A549 (cell line): ENCODE results near the gene RFTN2. TPM values are rescaled to one million over a fixed set of nuclear protein-coding genes. Genes with fewer than 3 reads are reported as not detected.
A peak's percentile ranks its signal among the peaks of the same experiment; 100 is the strongest.
"Not testable (repeated sequence)": the region's sequence is repeated elsewhere in the genome, so short reads cannot be mapped to it uniquely, and the experiment has no call there.

Source experiments
- ATAC-seq, 2 experiments: fragments of 200-7000 bp in 1 of 2; fragments of >200 bp in 1 of 2; cut with Nextera tagmentation in 1 of 2; cut with Tn5 transposase in 1 of 2; 3 replicates each; pipeline versions ENCODE4 v1.8.0 to v1.9.1; 2018 to 2020; ENCODE audit warnings: mild to moderate bottlenecking in 1 of 2, moderate library complexity in 1 of 2
- CTCF ChIA-PET: fragments of 300-600 bp; sonication (Branson Sonifier 250); formaldehyde crosslinking; extraction: SDS; loops from one replicate; lab custom pipeline; 2021; ENCODE audit warnings: antibody characterized with exemption, inconsistent platforms; lab: Yijun Ruan, JAX
- POLR2A ChIA-PET: fragments of 350-600 bp; formaldehyde crosslinking; extraction: SDS; loops from one replicate; lab custom pipeline; 2021; ENCODE audit warnings: antibody characterized with exemption, inconsistent platforms; lab: Yijun Ruan, JAX
- DNase-seq, 2 experiments: peaks; one replicate each; pipeline versions ENCODE4 v3.0.0 to v3.0.0-alpha.2; 2011 to 2016; ENCODE audit warnings: low read depth in 1 of 2, low spot score in 1 of 2
- FAIRE-seq: peaks from 2 replicates; lab custom pipeline; 2011; peaks lifted over from hg19 to GRCh38; lab: Jason Lieb, UNC
- H3K27ac ChIP-seq, 2 experiments: fragments of >200 bp; sonication (Bioruptor Twin); formaldehyde crosslinking; 3 replicates each; pipeline ENCODE4 v1.5.1; 2016 to 2017
- H3K4me1 ChIP-seq: fragments of >200 bp; sonication (Bioruptor Twin); formaldehyde crosslinking; 3 replicates; pipeline ENCODE4 v1.6.1; 2016
- H3K4me2 ChIP-seq: fragments of >200 bp; sonication (Bioruptor Twin); formaldehyde crosslinking; 3 replicates; pipeline ENCODE4 v1.6.1; 2016
- H3K4me3 ChIP-seq: fragments of >200 bp; sonication (Bioruptor Twin); formaldehyde crosslinking; 3 replicates; pipeline ENCODE4 v1.5.1; 2016
- H3K9me3 ChIP-seq: fragments of >200 bp; sonication (Bioruptor Twin); formaldehyde crosslinking; 3 replicates; pipeline ENCODE4 v1.6.1; 2016
- EHF ChIP-seq: fragments of 250-450 bp; sonication (Bioruptor Pico); IDR thresholded peaks from 2 replicates; pipeline ENCODE4 v1.5.0; 2020; ENCODE audit warnings: mild to moderate bottlenecking
- FOSL2 ChIP-seq, 2 experiments: fragments of 450-650 bp in 1 of 2; fragments of >200 bp in 1 of 2; sonication (Bioruptor Twin) in 1 of 2; formaldehyde crosslinking; IDR thresholded peaks; 2 replicates each; pipeline versions ENCODE4 v1.5.0 to v1.6.1; 2016 to 2020; ENCODE audit warnings: mild to moderate bottlenecking in 1 of 2, moderate library complexity in 1 of 2
- JUN ChIP-seq, 2 experiments: fragments of >200 bp; sonication (Bioruptor Twin); formaldehyde crosslinking; IDR thresholded peaks; 2 replicates in 1 of 2; 3 replicates in 1 of 2; pipeline ENCODE4 v1.6.1; 2016 to 2017
- KDM5A ChIP-seq: fragments of 200-600 bp; sonication (generic); IDR thresholded peaks from 2 replicates; pipeline ENCODE4 v1.6.1; 2016; ENCODE audit warnings: antibody characterized with exemption, mild to moderate bottlenecking
- NFE2L2 ChIP-seq: fragments of 150-350 bp; conservative IDR thresholded peaks from 2 replicates; pipeline ENCODE4 v1.6.1; 2014; ENCODE audit warnings: low read length
- POLR2AphosphoS2 ChIP-seq: conservative IDR thresholded peaks from 2 replicates; pipeline ENCODE4 v1.6.1; 2012; ENCODE audit warnings: low read length, improper control_type of control experiment, inconsistent platforms
- RAD21 ChIP-seq, 2 experiments: fragments of >200 bp in 1 of 2; sonication (Bioruptor Twin) in 1 of 2; formaldehyde crosslinking in 1 of 2; IDR thresholded peaks in 1 of 2; conservative IDR thresholded peaks in 1 of 2; 2 replicates in 1 of 2; 3 replicates in 1 of 2; pipeline ENCODE4 v1.6.1; 2012 to 2018; ENCODE audit warnings: inconsistent platforms in 1 of 2
- SMC3 ChIP-seq: fragments of >200 bp; sonication (Bioruptor Twin); formaldehyde crosslinking; IDR thresholded peaks from 3 replicates; pipeline ENCODE4 v1.6.1; 2018; ENCODE audit warnings: inconsistent platforms
- WGBS: methylation state at CpG from one replicate; pipeline ENCODE4 v1.1.6; 2017; ENCODE audit errors: missing lambda C conversion rate; 5-methylcytosine and 5-hydroxymethylcytosine counted together
- polyA plus RNA-seq, 4 experiments: library from polyadenylated mRNA; depleted of rRNA in 3 of 4; stranded (reverse); fragments of >200 nt; fragmentation: RNase III in 1 of 4; extraction: RNeasy Plus Mini Kit Qiagen cat#74134 plus additional on column Dnase treatment in 1 of 4; gene quantifications; 2 replicates in 3 of 4; 3 replicates in 1 of 4; pipeline ENCODE4 v1.2.3, GENCODE V29; 2011 to 2017
- TF ChIP-seq, protein P1 (sequence below): fragments of 200-600 bp; sonication (generic); IDR thresholded peaks from 2 replicates; pipeline ENCODE4 v1.6.1; 2016; ENCODE audit warnings: antibody characterized with exemption, mild to moderate bottlenecking, moderate library complexity
- TF ChIP-seq, protein P2 (sequence below): IDR thresholded peaks from 2 replicates; pipeline ENCODE4 v1.6.1; 2012
- TF ChIP-seq, protein P3 (sequence below): fragments of >200 bp; sonication (Bioruptor Twin); formaldehyde crosslinking; IDR thresholded peaks from 3 replicates; pipeline ENCODE4 v1.5.1; 2016

RFTN2 gene
- polyA plus RNA-seq, 2 of the 4 experiments (the other 2 are of a cell fraction), result 0.03 to 0.17 TPM

DNA sequence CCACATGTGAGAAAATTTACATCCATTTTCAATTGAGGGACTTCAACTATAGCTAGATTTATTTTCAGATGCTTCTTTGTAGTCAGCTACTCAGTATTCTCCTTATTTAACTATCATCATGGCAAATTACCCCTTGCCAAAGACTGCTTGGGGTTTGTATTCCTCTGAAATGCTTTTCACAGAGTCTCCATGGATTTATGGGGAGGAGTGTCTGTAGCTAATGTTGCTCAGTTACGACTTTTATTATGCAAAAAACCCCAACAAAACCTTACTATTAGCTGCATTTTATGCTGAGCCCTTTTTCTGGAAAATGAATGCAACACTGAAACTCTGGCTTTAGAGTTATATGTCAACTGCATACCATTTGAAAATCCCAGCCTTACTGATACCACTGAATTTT lies 78.6 kb downstream of the RFTN2 start (continued):
- TF ChIP-seq FOSL2 (IDR thresholded peaks at IDR 0.05) (no peak), FOSL2 (CRISPR knock-in tag; IDR thresholded peaks at IDR 0.05) (no peak), EHF (CRISPR knock-in tag) (no peak), NFE2L2 (no peak), KDM5A (no peak)
- TF ChIP-seq, protein P1, sequence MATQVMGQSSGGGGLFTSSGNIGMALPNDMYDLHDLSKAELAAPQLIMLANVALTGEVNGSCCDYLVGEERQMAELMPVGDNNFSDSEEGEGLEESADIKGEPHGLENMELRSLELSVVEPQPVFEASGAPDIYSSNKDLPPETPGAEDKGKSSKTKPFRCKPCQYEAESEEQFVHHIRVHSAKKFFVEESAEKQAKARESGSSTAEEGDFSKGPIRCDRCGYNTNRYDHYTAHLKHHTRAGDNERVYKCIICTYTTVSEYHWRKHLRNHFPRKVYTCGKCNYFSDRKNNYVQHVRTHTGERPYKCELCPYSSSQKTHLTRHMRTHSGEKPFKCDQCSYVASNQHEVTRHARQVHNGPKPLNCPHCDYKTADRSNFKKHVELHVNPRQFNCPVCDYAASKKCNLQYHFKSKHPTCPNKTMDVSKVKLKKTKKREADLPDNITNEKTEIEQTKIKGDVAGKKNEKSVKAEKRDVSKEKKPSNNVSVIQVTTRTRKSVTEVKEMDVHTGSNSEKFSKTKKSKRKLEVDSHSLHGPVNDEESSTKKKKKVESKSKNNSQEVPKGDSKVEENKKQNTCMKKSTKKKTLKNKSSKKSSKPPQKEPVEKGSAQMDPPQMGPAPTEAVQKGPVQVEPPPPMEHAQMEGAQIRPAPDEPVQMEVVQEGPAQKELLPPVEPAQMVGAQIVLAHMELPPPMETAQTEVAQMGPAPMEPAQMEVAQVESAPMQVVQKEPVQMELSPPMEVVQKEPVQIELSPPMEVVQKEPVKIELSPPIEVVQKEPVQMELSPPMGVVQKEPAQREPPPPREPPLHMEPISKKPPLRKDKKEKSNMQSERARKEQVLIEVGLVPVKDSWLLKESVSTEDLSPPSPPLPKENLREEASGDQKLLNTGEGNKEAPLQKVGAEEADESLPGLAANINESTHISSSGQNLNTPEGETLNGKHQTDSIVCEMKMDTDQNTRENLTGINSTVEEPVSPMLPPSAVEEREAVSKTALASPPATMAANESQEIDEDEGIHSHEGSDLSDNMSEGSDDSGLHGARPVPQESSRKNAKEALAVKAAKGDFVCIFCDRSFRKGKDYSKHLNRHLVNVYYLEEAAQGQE, result no peak
- TF ChIP-seq, protein P2, sequence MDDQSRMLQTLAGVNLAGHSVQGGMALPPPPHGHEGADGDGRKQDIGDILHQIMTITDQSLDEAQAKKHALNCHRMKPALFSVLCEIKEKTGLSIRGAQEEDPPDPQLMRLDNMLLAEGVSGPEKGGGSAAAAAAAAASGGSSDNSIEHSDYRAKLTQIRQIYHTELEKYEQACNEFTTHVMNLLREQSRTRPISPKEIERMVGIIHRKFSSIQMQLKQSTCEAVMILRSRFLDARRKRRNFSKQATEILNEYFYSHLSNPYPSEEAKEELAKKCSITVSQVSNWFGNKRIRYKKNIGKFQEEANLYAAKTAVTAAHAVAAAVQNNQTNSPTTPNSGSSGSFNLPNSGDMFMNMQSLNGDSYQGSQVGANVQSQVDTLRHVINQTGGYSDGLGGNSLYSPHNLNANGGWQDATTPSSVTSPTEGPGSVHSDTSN, result no peak

DNA sequence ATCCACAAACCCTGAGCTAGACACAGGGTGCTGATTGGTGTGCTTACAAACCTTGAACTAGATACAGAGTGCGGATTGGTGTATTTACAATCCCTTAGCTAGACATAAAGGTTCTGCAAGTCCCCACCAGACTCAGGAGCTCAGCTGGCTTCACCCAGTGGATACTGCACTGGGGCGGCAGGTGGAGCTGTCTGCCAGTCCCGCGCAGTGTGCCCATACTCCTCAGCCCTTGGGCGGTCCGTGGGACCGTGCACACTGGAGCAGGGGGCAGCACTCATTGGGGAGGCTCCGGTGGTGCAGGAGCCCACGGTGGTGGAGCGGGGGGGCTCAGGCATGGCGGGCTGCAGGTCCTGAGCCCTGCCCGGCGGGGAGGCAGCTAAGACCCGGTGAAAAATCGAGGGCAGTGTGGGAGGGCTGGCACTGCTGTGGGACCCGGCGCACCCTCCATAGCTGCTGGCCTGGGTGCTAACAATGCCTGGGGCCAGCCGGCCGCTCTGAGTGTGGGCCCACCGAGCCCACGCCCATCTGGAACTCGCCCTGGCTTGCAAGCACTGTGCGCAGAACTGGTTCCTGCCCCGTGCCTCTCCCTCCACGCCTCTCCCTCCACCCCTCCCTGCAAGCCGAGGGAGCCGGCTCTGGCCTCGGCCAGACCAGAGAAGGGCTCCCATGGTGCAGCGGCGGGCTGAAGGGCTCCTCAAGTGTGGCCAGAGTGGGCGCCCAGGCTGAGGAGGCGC lies 83.9 kb downstream of the RFTN2 start:
- CTCF ChIA-PET, result interaction anchor here (0.7 to 3.5 kb wide), 4 partner anchors 9 to 187 kb away, joined by 3 to 15 read pairs (median 7); no protein-coding TSS in a partner anchor
- no peak for FAIRE-seq

DNA sequence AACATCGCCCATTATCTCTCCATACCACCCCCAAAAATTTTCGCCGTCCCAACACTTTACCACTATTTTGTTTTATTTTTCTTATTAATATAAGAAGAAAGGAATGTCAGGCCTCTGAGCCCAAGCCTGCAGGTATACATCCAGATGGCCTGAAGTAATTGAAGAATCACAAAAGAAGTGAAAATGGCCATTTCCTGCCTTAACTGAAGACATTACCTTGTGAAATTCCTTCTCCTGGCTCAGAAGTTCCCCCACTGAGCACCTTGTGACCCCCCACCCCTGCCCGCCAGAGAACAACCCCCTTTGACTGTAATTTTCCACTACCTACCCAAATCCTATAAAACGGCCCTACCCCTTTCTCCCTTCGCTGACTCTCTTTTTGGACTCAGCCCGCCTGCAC lies 88.1 kb downstream of the RFTN2 start:
- not testable (repeated sequence) for FAIRE-seq

More for the DNA sequence above, 83.9 kb downstream of the RFTN2 start:
- TF ChIP-seq POLR2AphosphoS2, result no peak
- TF ChIP-seq RAD21 (conservative IDR thresholded peaks at IDR 0.05 in 1 of 2, IDR thresholded peaks at IDR 0.05 in 1 of 2), result peak; percentile 46 to 51; a peak in 4 of 5 replicates
- TF ChIP-seq SMC3, result peak; percentile 42
- TF ChIP-seq, protein P3, sequence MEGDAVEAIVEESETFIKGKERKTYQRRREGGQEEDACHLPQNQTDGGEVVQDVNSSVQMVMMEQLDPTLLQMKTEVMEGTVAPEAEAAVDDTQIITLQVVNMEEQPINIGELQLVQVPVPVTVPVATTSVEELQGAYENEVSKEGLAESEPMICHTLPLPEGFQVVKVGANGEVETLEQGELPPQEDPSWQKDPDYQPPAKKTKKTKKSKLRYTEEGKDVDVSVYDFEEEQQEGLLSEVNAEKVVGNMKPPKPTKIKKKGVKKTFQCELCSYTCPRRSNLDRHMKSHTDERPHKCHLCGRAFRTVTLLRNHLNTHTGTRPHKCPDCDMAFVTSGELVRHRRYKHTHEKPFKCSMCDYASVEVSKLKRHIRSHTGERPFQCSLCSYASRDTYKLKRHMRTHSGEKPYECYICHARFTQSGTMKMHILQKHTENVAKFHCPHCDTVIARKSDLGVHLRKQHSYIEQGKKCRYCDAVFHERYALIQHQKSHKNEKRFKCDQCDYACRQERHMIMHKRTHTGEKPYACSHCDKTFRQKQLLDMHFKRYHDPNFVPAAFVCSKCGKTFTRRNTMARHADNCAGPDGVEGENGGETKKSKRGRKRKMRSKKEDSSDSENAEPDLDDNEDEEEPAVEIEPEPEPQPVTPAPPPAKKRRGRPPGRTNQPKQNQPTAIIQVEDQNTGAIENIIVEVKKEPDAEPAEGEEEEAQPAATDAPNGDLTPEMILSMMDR, result peak; percentile 35
- TF ChIP-seq JUN (IDR thresholded peaks at IDR 0.05), result no peak
- no peaks in the 10 kb centered on the region for H3K9me3 ChIP-seq
- DNase-seq (peak in 1 of 2 experiments; percentile 69), ATAC-seq (peak; percentile 98 to 100)
- peak overlapping the region; percentile 44 for H3K4me3 ChIP-seq
- H3K4me1 ChIP-seq, result peaks cover 4% of the 10 kb centered on the region; the same call in 1 of the 3 replicates
- H3K27ac ChIP-seq, result peak overlapping the region; percentile 54 to 80
- peak overlapping the region; percentile 70 for H3K4me2 ChIP-seq
- POLR2A ChIA-PET, result no interaction called here
- 71% methylated on average over 14 of the region's 32 CpGs for WGBS

DNA sequence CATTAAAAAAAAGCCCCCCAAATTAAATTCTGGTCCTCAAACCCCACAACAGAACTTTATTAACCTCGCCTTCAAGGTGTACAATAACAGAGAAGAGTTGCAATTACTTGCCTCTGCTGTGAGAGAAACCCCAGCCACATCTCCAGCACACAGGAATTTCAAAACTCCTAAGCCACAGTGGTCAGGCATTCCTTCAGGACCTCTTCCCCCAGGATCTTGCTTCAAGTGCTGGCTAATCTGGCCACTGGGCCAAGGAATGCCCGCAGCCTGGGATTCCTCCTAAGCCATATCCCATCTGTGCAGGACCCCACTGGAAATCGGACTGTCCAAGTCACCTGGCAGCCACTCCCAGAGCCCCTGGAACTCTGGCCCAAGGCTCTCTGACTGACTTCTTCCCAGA lies 95.2 kb downstream of the RFTN2 start:
- H3K4me2 ChIP-seq, POLR2A ChIA-PET, H3K4me3 ChIP-seq, FAIRE-seq, H3K9me3 ChIP-seq, DNase-seq, H3K27ac ChIP-seq, ATAC-seq, CTCF ChIA-PET: not testable (repeated sequence)
- H3K4me1 ChIP-seq, result peaks cover 26% of the 10 kb centered on the region
- WGBS, result 92% methylated on average over 3 of the region's 3 CpGs

More for the DNA sequence above, 88.1 kb downstream of the RFTN2 start:
- ATAC-seq, H3K4me1 ChIP-seq, H3K27ac ChIP-seq, H3K4me3 ChIP-seq, H3K9me3 ChIP-seq, H3K4me2 ChIP-seq, DNase-seq, POLR2A ChIA-PET: not testable (repeated sequence)
- CTCF ChIA-PET, result interaction anchor here (1.2 kb wide), 1 partner anchor 8 kb away, joined by 4 read pairs; no protein-coding TSS in a partner anchor
- 80% methylated on average over 7 of the region's 7 CpGs for WGBS

DNA sequence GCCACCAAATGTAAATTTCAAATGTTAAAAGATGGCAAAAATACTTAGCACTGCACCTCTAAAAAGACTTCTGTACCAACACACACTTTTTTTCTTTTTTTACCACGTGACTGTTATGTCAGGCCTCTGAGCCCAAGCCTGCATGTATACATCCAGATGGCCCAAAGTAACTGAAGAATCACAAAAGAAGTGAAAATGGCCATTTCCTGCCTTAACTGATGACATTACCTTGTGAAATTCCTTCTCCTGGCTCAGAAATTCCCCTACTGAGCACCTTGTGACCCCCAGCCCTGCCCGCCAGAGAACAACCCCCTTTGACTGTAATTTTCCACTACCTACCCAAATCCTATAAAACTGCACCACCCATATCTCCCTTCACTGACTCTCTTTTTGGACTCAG lies 97.1 kb downstream of the RFTN2 start:
- H3K9me3 ChIP-seq, result peaks cover 16% of the 10 kb centered on the region
- 87% methylated on average over 2 of the region's 2 CpGs for WGBS
- ATAC-seq, FAIRE-seq, H3K4me3 ChIP-seq, POLR2A ChIA-PET, DNase-seq, H3K4me2 ChIP-seq, CTCF ChIA-PET: not testable (repeated sequence)
- H3K27ac ChIP-seq, result 0 out of 6 replicates have a peak overlapping the region, but pooled peaks of 1 of the 2 experiments have one; percentile 22
- peaks cover 28% of the 10 kb centered on the region for H3K4me1 ChIP-seq
